GM23338 (cell line): Measurements from ENCODE around the gene SNRPD3.
"Not testable (repeated sequence)": the region's sequence is repeated elsewhere in the genome, so short reads cannot be mapped to it uniquely, and the experiment has no call there.

ENCODE experiments used
- CTCF ChIP-seq, 2 experiments: fragments of 200-600 bp in 1 of 2; sonication (generic) in 1 of 2; conservative IDR thresholded peaks; 2 replicates each; pipeline versions ENCODE4 v1.5.1 to v1.6.1; 2016 to 2017; ENCODE audit warnings: antibody characterized with exemption in 2 of 2, low read depth in 2 of 2, mild to moderate bottlenecking in 2 of 2, moderate library complexity in 1 of 2
- EZH2 ChIP-seq: fragments of 200-600 bp; sonication (generic); IDR thresholded peaks from one replicate; pipeline ENCODE4 v1.8.0; 2017; ENCODE audit warnings: antibody characterized with exemption, mild to moderate bottlenecking, low read depth; ENCODE audit not compliant: unreplicated experiment
- POLR2AphosphoS5 ChIP-seq: IDR thresholded peaks from 2 replicates; pipeline ENCODE4 v1.6.1; 2016; ENCODE audit warnings: antibody characterized with exemption, low read depth
- TF ChIP-seq, protein P1 (sequence below): IDR thresholded peaks from 2 replicates; pipeline ENCODE4 v1.6.1; 2016; ENCODE audit warnings: antibody characterized with exemption
- TF ChIP-seq, protein P2 (sequence below): IDR thresholded peaks from one replicate; pipeline ENCODE4 v1.6.1; 2018; ENCODE audit warnings: antibody characterized with exemption; ENCODE audit not compliant: unreplicated experiment

GRCh38 chr22:24602847-24603769 lies 47.3 kb downstream of the SNRPD3 start, which contains the start of gene GGT1:
- not testable (repeated sequence) for TF ChIP-seq CTCF (conservative IDR thresholded peaks at IDR 0.05; ENCODE audit: low read depth in 2 of 2); POLR2AphosphoS5; EZH2
- TF ChIP-seq, protein P1, sequence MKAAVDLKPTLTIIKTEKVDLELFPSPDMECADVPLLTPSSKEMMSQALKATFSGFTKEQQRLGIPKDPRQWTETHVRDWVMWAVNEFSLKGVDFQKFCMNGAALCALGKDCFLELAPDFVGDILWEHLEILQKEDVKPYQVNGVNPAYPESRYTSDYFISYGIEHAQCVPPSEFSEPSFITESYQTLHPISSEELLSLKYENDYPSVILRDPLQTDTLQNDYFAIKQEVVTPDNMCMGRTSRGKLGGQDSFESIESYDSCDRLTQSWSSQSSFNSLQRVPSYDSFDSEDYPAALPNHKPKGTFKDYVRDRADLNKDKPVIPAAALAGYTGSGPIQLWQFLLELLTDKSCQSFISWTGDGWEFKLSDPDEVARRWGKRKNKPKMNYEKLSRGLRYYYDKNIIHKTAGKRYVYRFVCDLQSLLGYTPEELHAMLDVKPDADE: not testable (repeated sequence)
- TF ChIP-seq, protein P2, sequence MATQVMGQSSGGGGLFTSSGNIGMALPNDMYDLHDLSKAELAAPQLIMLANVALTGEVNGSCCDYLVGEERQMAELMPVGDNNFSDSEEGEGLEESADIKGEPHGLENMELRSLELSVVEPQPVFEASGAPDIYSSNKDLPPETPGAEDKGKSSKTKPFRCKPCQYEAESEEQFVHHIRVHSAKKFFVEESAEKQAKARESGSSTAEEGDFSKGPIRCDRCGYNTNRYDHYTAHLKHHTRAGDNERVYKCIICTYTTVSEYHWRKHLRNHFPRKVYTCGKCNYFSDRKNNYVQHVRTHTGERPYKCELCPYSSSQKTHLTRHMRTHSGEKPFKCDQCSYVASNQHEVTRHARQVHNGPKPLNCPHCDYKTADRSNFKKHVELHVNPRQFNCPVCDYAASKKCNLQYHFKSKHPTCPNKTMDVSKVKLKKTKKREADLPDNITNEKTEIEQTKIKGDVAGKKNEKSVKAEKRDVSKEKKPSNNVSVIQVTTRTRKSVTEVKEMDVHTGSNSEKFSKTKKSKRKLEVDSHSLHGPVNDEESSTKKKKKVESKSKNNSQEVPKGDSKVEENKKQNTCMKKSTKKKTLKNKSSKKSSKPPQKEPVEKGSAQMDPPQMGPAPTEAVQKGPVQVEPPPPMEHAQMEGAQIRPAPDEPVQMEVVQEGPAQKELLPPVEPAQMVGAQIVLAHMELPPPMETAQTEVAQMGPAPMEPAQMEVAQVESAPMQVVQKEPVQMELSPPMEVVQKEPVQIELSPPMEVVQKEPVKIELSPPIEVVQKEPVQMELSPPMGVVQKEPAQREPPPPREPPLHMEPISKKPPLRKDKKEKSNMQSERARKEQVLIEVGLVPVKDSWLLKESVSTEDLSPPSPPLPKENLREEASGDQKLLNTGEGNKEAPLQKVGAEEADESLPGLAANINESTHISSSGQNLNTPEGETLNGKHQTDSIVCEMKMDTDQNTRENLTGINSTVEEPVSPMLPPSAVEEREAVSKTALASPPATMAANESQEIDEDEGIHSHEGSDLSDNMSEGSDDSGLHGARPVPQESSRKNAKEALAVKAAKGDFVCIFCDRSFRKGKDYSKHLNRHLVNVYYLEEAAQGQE: not testable (repeated sequence)
